Left lung (tissue), 10 donors: ENCODE data around the gene PAFAH1B2. TPM values are rescaled to one million over a fixed set of nuclear protein-coding genes. Genes with fewer than 3 reads are reported as not detected.
"Not testable (repeated sequence)": the region's sequence is repeated elsewhere in the genome, so short reads cannot be mapped to it uniquely, and the experiment has no call there.

Experiments used
- ATAC-seq: fragments of 200-7000 bp; cut with Tn5 transposase; one replicate; pipeline ENCODE4 v1.9.1; 2020; ENCODE audit warnings: moderate library complexity
- DNase-seq, 4 donors: peaks; one replicate each; pipeline ENCODE4 v3.0.0-alpha.2; 2013 to 2020
- H3K27ac ChIP-seq, 2 donors: fragments of 200-600 bp; sonication (generic) in 1 of 2; one replicate each; pipeline versions ENCODE4 v1.5.0 to v1.8.0; 2020 to 2021
- H3K27me3 ChIP-seq, 2 donors: fragments of 200-600 bp; sonication (generic) in 1 of 2; one replicate each; pipeline versions ENCODE4 v1.5.0 to v1.8.0; 2020 to 2021
- H3K36me3 ChIP-seq, 2 donors: fragments of 200-600 bp; sonication (generic) in 1 of 2; one replicate each; pipeline versions ENCODE4 v1.5.0 to v1.8.0; 2020 to 2021
- H3K4me1 ChIP-seq, 2 donors: fragments of 200-600 bp; one replicate each; pipeline ENCODE4 v1.8.0; 2021
- H3K4me3 ChIP-seq, 2 donors: fragments of 200-600 bp; sonication (generic) in 1 of 2; one replicate each; pipeline versions ENCODE4 v1.5.0 to v1.8.0; 2020 to 2021; ENCODE audit warnings: mild to moderate bottlenecking in 1 of 2
- H3K9me3 ChIP-seq, 2 donors: fragments of 200-600 bp; sonication (generic) in 1 of 2; one replicate each; pipeline versions ENCODE4 v1.5.0 to v1.8.0; 2020 to 2021
- CTCF ChIP-seq, 2 donors: fragments of 200-600 bp; sonication (generic) in 1 of 2; IDR thresholded peaks; one replicate each; pipeline versions ENCODE4 v1.5.0 to v1.8.0; 2021; ENCODE audit warnings: antibody characterized with exemption in 2 of 2
- intact Hi-C, 2 donors: fragments of 100-400 bp; cut with DNase I; formaldehyde crosslinking; loops; one replicate each; pipeline versions ENCODE4 v1.11.2 to v1.14.2; 2022
- polyA plus RNA-seq, 6 donors: library from polyadenylated mRNA; unstranded; fragments of 120-200 nt; gene quantifications; one replicate each; pipeline ENCODE4 v1.2.1, GENCODE V29; 2013; ENCODE audit not compliant: insufficient read length in 6 of 6
- total RNA-seq, 2 donors: library from RNA; stranded (reverse); fragmentation: NEBNext Ultra II Directional; extraction: Animal tissue kit (Norgen Biotek cat#: 25700); gene quantifications; one replicate each; pipeline ENCODE4 v1.2.1, GENCODE V29; 2021
- donor health status: DM: no; HTN: yes; CAD: no.
- donor health status: DM: no; HTN: no; CAD: no.

Gene PAFAH1B2
- total and polyA plus RNA-seq, 8 donors: 58.9 to 82.3 (median 67.5) TPM

- H3K4me3 ChIP-seq: no peak overlapping the region
- intact Hi-C loops: no loop called here
- peaks cover 0 to 46% of the 10 kb centered on the region in 2 donors for H3K36me3 ChIP-seq
- H3K27me3 ChIP-seq: no peaks in the 10 kb centered on the region
- no peaks in the 10 kb centered on the region for H3K4me1 ChIP-seq
- no peak for TF ChIP-seq CTCF (IDR thresholded peaks at IDR 0.05)
- ATAC-seq: no peak
- H3K27ac ChIP-seq: peak overlapping the region in 1 of 2 donors; percentile 18
- peak in 1 of 4 donors; percentile 60 for DNase-seq
- H3K9me3 ChIP-seq: no peaks in the 10 kb centered on the region
Measured at GRCh38 chr11:117205211-117205818, 61.2 kb downstream of the PAFAH1B2 start.

DNA sequence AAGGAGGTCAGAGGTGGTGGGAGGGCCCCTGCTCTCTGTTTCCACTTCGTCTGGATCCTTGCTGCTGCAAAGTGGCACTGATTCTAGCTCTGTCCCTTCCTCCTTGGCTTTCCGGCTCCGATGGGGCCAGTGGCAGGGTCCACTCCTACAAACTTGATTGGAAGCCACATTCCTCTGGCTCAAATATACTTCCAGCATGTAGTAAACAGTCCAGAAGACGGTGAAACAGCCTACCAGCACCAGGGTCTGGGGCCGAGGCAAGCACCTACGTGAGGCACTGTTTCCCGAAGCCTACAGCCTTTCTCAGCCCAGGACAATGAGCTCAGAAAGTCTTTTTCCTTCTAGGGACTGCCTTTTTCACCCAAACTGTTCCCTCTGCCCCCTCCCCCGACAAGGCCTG is 62.0 kb downstream of the PAFAH1B2 start:
- H3K27ac ChIP-seq, intact Hi-C loops: not testable (repeated sequence)

DNA sequence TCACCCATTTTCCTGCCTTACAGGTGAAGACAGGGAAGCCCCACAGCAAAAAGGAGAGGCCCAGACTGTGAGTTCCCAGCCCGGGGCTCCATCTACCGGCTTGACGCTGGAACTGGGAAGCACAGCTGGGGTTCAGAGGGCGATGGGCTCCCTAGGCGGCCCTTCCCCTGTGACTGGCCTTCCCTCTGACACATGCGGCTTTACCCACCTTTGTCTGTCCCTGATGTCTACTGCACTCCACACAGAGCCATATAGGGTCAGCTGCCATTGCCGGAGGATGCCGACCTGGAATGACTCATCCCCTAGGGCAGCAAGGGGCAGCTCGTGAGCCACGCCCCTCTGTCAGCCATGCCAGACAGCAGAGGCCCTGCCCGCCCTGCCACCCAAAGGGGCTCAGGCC is 62.8 kb downstream of the PAFAH1B2 start:
- H3K27me3 ChIP-seq, H3K4me3 ChIP-seq, H3K9me3 ChIP-seq, H3K4me1 ChIP-seq, intact Hi-C loops, H3K27ac ChIP-seq: not testable (repeated sequence)
- ATAC-seq (peak; percentile 14), DNase-seq (peak in 1 of 4 donors; percentile 67)
- H3K36me3 ChIP-seq: peaks cover 0 to 56% of the 10 kb centered on the region in 2 donors

More for the DNA sequence above, 62.0 kb downstream of the PAFAH1B2 start:
- H3K9me3 ChIP-seq, ATAC-seq, H3K27me3 ChIP-seq, H3K4me1 ChIP-seq, H3K4me3 ChIP-seq: not testable (repeated sequence)
- peak in 1 of 4 donors; percentile 30 for DNase-seq
- H3K36me3 ChIP-seq: peaks cover 0 to 52% of the 10 kb centered on the region in 2 donors

GRCh38 chr11:117207481-117207880 is 63.4 kb downstream of the PAFAH1B2 start:
- DNase-seq: peak in 1 of 4 donors; percentile 25
- H3K27me3 ChIP-seq, intact Hi-C loops, H3K4me3 ChIP-seq, H3K4me1 ChIP-seq, ATAC-seq, H3K27ac ChIP-seq, H3K9me3 ChIP-seq: not testable (repeated sequence)
- peaks cover 0 to 58% of the 10 kb centered on the region in 2 donors for H3K36me3 ChIP-seq

- ATAC-seq, DNase-seq, intact Hi-C loops, H3K4me1 ChIP-seq, H3K4me3 ChIP-seq, H3K27ac ChIP-seq, H3K9me3 ChIP-seq, H3K27me3 ChIP-seq: not testable (repeated sequence)
- H3K36me3 ChIP-seq: peaks cover 0 to 57% of the 10 kb centered on the region in 2 donors
Measured at GRCh38 chr11:117208710-117209109, 64.6 kb downstream of the PAFAH1B2 start.

GRCh38 chr11:117209351-117210125 is 65.5 kb downstream of the PAFAH1B2 start:
- H3K4me1 ChIP-seq, DNase-seq, H3K27me3 ChIP-seq, intact Hi-C loops, H3K27ac ChIP-seq, ATAC-seq, H3K4me3 ChIP-seq, H3K9me3 ChIP-seq: not testable (repeated sequence)
- peaks cover 0 to 57% of the 10 kb centered on the region in 2 donors for H3K36me3 ChIP-seq

DNA sequence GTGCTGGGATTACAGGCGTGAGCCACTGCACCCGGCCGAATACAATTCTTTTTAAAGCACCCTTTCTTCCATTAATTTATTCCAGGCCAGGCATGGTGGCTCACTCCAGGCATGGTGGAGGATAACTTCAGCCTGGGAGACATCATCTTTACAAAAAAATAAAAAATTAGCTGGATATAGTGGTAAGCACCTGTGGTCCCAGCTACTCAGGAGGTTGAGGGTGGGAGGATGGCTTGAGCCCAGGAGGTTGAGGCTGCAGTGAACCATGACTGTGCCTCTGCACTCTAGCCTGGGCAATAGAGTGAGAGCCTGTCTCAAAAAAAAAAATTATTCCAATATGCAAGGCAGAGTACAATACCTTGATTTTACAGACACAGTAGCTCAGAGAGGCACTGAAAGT is 66.5 kb downstream of the PAFAH1B2 start:
- Histone ChIP-seq H3K36me3 (peaks cover 0 to 54% of the 10 kb centered on the region in 2 donors), H3K4me1 (no peaks in the 10 kb centered on the region), H3K9me3 (no peaks in the 10 kb centered on the region), H3K27me3 (no peaks in the 10 kb centered on the region), H3K4me3 (no peak overlapping the region), H3K27ac (no peak overlapping the region)
- intact Hi-C loops: no loop called here
- no peak for TF ChIP-seq CTCF (IDR thresholded peaks at IDR 0.05)
- DNase-seq (no peak), ATAC-seq (no peak)
